A549 (cell line): Measurements from ENCODE around the gene KIRREL1. TPM values are rescaled to one million over a fixed set of nuclear protein-coding genes. Genes with fewer than 3 reads are reported as not detected.

Experiments used
- ATOH8 ChIP-seq: fragments of 250-450 bp; sonication (Bioruptor Pico); IDR thresholded peaks from 2 replicates; pipeline ENCODE4 v1.5.0; 2020; ENCODE audit warnings: low read depth, mild to moderate bottlenecking, moderate library complexity
- BHLHE40 ChIP-seq: IDR thresholded peaks from 2 replicates; pipeline ENCODE4 v1.6.1; 2012; ENCODE audit warnings: low read depth, low read length, inconsistent platforms
- CBX2 ChIP-seq: fragments of 200-600 bp; sonication (generic); IDR thresholded peaks from 2 replicates; pipeline ENCODE4 v1.6.1; 2016; ENCODE audit warnings: low read depth, mild to moderate bottlenecking, borderline replicate concordance
- CBX8 ChIP-seq: fragments of 200-600 bp; sonication (generic); IDR thresholded peaks from 2 replicates; pipeline ENCODE4 v1.6.1; 2016
- CEBPB ChIP-seq, 2 experiments: fragments of >200 bp in 1 of 2; sonication (Bioruptor Twin) in 1 of 2; formaldehyde crosslinking in 1 of 2; IDR thresholded peaks; 2 replicates each; pipeline ENCODE4 v1.6.1; 2012 to 2016
- CHD4 ChIP-seq: fragments of 200-600 bp; sonication (generic); IDR thresholded peaks from 2 replicates; pipeline ENCODE4 v1.6.1; 2016; ENCODE audit warnings: antibody characterized with exemption, mild to moderate bottlenecking, borderline replicate concordance
- CTCF ChIP-seq: fragments of >200 bp; sonication (Bioruptor Twin); formaldehyde crosslinking; IDR thresholded peaks from 3 replicates; pipeline ENCODE4 v1.5.1; 2016
- ELK1 ChIP-seq: fragments of 150-350 bp; IDR thresholded peaks from 2 replicates; pipeline ENCODE4 v1.6.1; 2014; ENCODE audit warnings: low read depth, mild to moderate bottlenecking, low read length
- ESRRA ChIP-seq: fragments of 150-350 bp; IDR thresholded peaks from 2 replicates; pipeline ENCODE4 v1.6.1; 2014; ENCODE audit warnings: mild to moderate bottlenecking, low read length, borderline replicate concordance
- FOSB ChIP-seq: fragments of 250-450 bp; sonication (Bioruptor Pico); IDR thresholded peaks from 2 replicates; pipeline ENCODE4 v1.5.0; 2020; ENCODE audit warnings: mild to moderate bottlenecking, moderate library complexity
- FOSL2 ChIP-seq, 2 experiments: fragments of 450-650 bp in 1 of 2; fragments of >200 bp in 1 of 2; sonication (Bioruptor Twin) in 1 of 2; formaldehyde crosslinking; IDR thresholded peaks; 2 replicates each; pipeline versions ENCODE4 v1.5.0 to v1.6.1; 2016 to 2020; ENCODE audit warnings: mild to moderate bottlenecking in 1 of 2, moderate library complexity in 1 of 2
- FOXS1 ChIP-seq: fragments of 250-450 bp; sonication (Bioruptor Pico); IDR thresholded peaks from 2 replicates; pipeline ENCODE4 v1.5.0; 2020; ENCODE audit warnings: mild to moderate bottlenecking, moderate library complexity
- HDAC2 ChIP-seq: fragments of 200-600 bp; sonication (generic); IDR thresholded peaks from 2 replicates; pipeline ENCODE4 v1.6.1; 2016
- HES2 ChIP-seq: fragments of >200 bp; sonication (Bioruptor Twin); formaldehyde crosslinking; IDR thresholded peaks from 2 replicates; pipeline ENCODE4 v1.6.1; 2016
- HEYL ChIP-seq: fragments of 250-450 bp; sonication (Bioruptor Pico); IDR thresholded peaks from 2 replicates; pipeline ENCODE4 v1.8.0; 2021; ENCODE audit warnings: mild to moderate bottlenecking, moderate library complexity
- HMGXB4 ChIP-seq: fragments of 250-450 bp; sonication (Bioruptor Pico); IDR thresholded peaks from 2 replicates; pipeline ENCODE4 v1.5.0; 2021; ENCODE audit warnings: mild to moderate bottlenecking, moderate library complexity, borderline replicate concordance
- JUN ChIP-seq, 2 experiments: fragments of >200 bp; sonication (Bioruptor Twin); formaldehyde crosslinking; IDR thresholded peaks; 2 replicates in 1 of 2; 3 replicates in 1 of 2; pipeline ENCODE4 v1.6.1; 2016 to 2017
- JUNB ChIP-seq: fragments of >200 bp; sonication (Bioruptor Twin); formaldehyde crosslinking; IDR thresholded peaks from 2 replicates; pipeline ENCODE4 v1.6.1; 2016
- KDM5A ChIP-seq: fragments of 200-600 bp; sonication (generic); IDR thresholded peaks from 2 replicates; pipeline ENCODE4 v1.6.1; 2016; ENCODE audit warnings: antibody characterized with exemption, mild to moderate bottlenecking
- MAX ChIP-seq: IDR thresholded peaks from 2 replicates; pipeline ENCODE4 v1.6.1; 2012
- MYC ChIP-seq: IDR thresholded peaks from 2 replicates; pipeline ENCODE4 v1.6.1; 2012; ENCODE audit warnings: mild to moderate bottlenecking, inconsistent platforms, low read length, improper control_type of control experiment, borderline replicate concordance
- NPAS2 ChIP-seq: fragments of 250-450 bp; sonication (Bioruptor Pico); IDR thresholded peaks from 2 replicates; pipeline ENCODE4 v1.8.0; 2022; ENCODE audit warnings: mild to moderate bottlenecking, moderate library complexity, borderline replicate concordance
- NR3C1 ChIP-seq: fragments of >200 bp; sonication (Bioruptor Twin); formaldehyde crosslinking; IDR thresholded peaks from 3 replicates; pipeline ENCODE4 v1.6.1; 2017
- PBX3 ChIP-seq: IDR thresholded peaks from 2 replicates; pipeline ENCODE4 v1.6.1; 2012
- PHF8 ChIP-seq: fragments of 200-600 bp; sonication (generic); IDR thresholded peaks from 2 replicates; pipeline ENCODE4 v1.6.1; 2016; ENCODE audit warnings: low read depth, mild to moderate bottlenecking, antibody characterized with exemption, moderate library complexity, borderline replicate concordance
- POLR2A ChIP-seq: IDR thresholded peaks from 2 replicates; pipeline ENCODE4 v1.6.1; 2012; ENCODE audit warnings: mild to moderate bottlenecking, low read length
- POLR2AphosphoS2 ChIP-seq: conservative IDR thresholded peaks from 2 replicates; pipeline ENCODE4 v1.6.1; 2012; ENCODE audit warnings: low read length, improper control_type of control experiment, inconsistent platforms
- RARB ChIP-seq: fragments of 250-450 bp; sonication (Bioruptor Pico); IDR thresholded peaks from 2 replicates; pipeline ENCODE4 v1.8.0; 2021; ENCODE audit warnings: mild to moderate bottlenecking, moderate library complexity
- RCOR1 ChIP-seq: fragments of 150-350 bp; IDR thresholded peaks from 2 replicates; pipeline ENCODE4 v1.6.1; 2014; ENCODE audit warnings: antibody characterized with exemption, low read length, low read depth
- RFX5 ChIP-seq: fragments of 450-650 bp; IDR thresholded peaks from 2 replicates; pipeline ENCODE4 v1.7.1; 2014; ENCODE audit warnings: antibody characterized with exemption, mild to moderate bottlenecking, moderate library complexity
- SREBF2 ChIP-seq: fragments of 450-650 bp; IDR thresholded peaks from 2 replicates; pipeline ENCODE4 v1.6.1; 2014; ENCODE audit warnings: mild to moderate bottlenecking, moderate library complexity
- TP53 ChIP-seq: fragments of 250-450 bp; sonication (Bioruptor Pico); IDR thresholded peaks from 2 replicates; pipeline ENCODE4 v1.5.0; 2021; ENCODE audit warnings: mild to moderate bottlenecking, moderate library complexity
- ZC3H11A ChIP-seq: fragments of 450-650 bp; IDR thresholded peaks from 2 replicates; pipeline ENCODE4 v1.6.1; 2014; ENCODE audit warnings: antibody characterized with exemption, mild to moderate bottlenecking
- ZSCAN20 ChIP-seq: fragments of 250-450 bp; sonication (Bioruptor Pico); IDR thresholded peaks from 2 replicates; pipeline ENCODE4 v1.8.0; 2022; ENCODE audit warnings: mild to moderate bottlenecking, moderate library complexity
- polyA plus RNA-seq, 4 experiments: library from polyadenylated mRNA; depleted of rRNA in 3 of 4; stranded (reverse); fragments of >200 nt; fragmentation: RNase III in 1 of 4; extraction: RNeasy Plus Mini Kit Qiagen cat#74134 plus additional on column Dnase treatment in 1 of 4; gene quantifications; 2 replicates in 3 of 4; 3 replicates in 1 of 4; pipeline ENCODE4 v1.2.3, GENCODE V29; 2011 to 2017

KIRREL1 gene
- polyA plus RNA-seq, 2 of the 4 experiments (the other 2 are of a cell fraction): 18.7 to 41.3 TPM

- TF ChIP-seq HMGXB4 (CRISPR knock-in tag) (no peak), NPAS2 (no peak), JUN (IDR thresholded peaks at IDR 0.05) (peak; percentile 34 to 82; a peak in 2 of 5 replicates), CTCF (no peak; the same call in 2 of the 3 replicates), BHLHE40 (0 out of 2 replicates have a peak, but pooled peaks have one; percentile 21), FOXS1 (CRISPR knock-in tag) (no peak), PBX3 (no peak), POLR2AphosphoS2 (no peak), ZSCAN20 (CRISPR knock-in tag) (0 out of 2 replicates have a peak, but pooled peaks have one; percentile 68), SREBF2 (no peak), PHF8 (no peak), CBX8 (no peak), ZC3H11A (no peak), HDAC2 (no peak), ELK1 (no peak), NR3C1 (no peak), RFX5 (no peak), ATOH8 (CRISPR knock-in tag) (peak; percentile 79; the same call in 1 of the 2 replicates), CBX2 (no peak), POLR2A (no peak), RCOR1 (no peak), CHD4 (no peak), KDM5A (no peak), ESRRA (no peak), HES2 (no peak), FOSB (CRISPR knock-in tag) (no peak), TP53 (no peak), RARB (CRISPR knock-in tag) (no peak), FOSL2 (IDR thresholded peaks at IDR 0.05) (no peak), FOSL2 (CRISPR knock-in tag; IDR thresholded peaks at IDR 0.05) (peak; percentile 48), MYC (no peak), JUNB (0 out of 2 replicates have a peak, but pooled peaks have one; percentile 22), MAX (peak; percentile 80), CEBPB (IDR thresholded peaks at IDR 0.05) (peak in 1 of 2 experiments; percentile 24; a peak in 1 of 4 replicates), HEYL (CRISPR knock-in tag) (no peak)
Observed at GRCh38 chr1:158019171-158019868, 25.9 kb downstream of the KIRREL1 start (continued).
